ENCODE data around the gene SLC13A2. TPM values are rescaled to one million over a fixed set of nuclear protein-coding genes. Genes with fewer than 3 reads are reported as not detected.
"Not testable (repeated sequence)": the region's sequence is repeated elsewhere in the genome, so short reads cannot be mapped to it uniquely, and the experiment has no call there.

SLC13A2 gene
- total RNA-seq, 1 experiment from 2014 or later = not detected

- BruUV-seq (replicated peaks) = no TSS peak
- ChIA-PET POLR2A (no interaction called here), CTCF (interaction anchor here (0.8 kb wide), 1 partner anchor 289 kb away, joined by 3 read pairs; no protein-coding TSS in a partner anchor)
- Histone ChIP-seq H3K27me3 (ENCODE audit: control insufficient read depth, insufficient read depth, low read length) (peaks cover 8% of the 10 kb centered on the region; the same call in 1 of the 2 replicates), H3K4me3 (ENCODE audit: low read depth in 2 of 2, low read length in 2 of 2) (no peak overlapping the region), H3K27ac (ENCODE audit: low read length) (no peak overlapping the region), H3K9me3 (ENCODE audit: control insufficient read depth, insufficient read depth, low read depth, low read length) (no peaks in the 10 kb centered on the region), H3K36me3 (ENCODE audit: control insufficient read depth, insufficient read depth, low read length) (no peaks in the 10 kb centered on the region), H3K4me1 (ENCODE audit: control insufficient read depth, insufficient read depth, low read length) (no peaks in the 10 kb centered on the region)
- intact Hi-C loops (cut with micrococcal nuclease; ENCODE audit: unreplicated experiment) (no loop called here), in situ Hi-C loops (cut with HindIII; ENCODE audit: low pct_unique_long_range_greater_than_20kb, low sequenced_read_pairs) (no loop called here)
- TF ChIP-seq SIN3A (IDR thresholded peaks at IDR 0.05; ENCODE audit: borderline replicate concordance, insufficient read depth, low read depth, low read length) (no peak), TCF7L2 (IDR thresholded peaks at IDR 0.05; ENCODE audit: low read depth, low read length) (no peak), CTCF (IDR thresholded peaks at IDR 0.05) (no peak), REST (IDR thresholded peaks at IDR 0.05; ENCODE audit: insufficient read depth in 1 of 2, low read depth in 2 of 2, low read length in 1 of 2) (no peak), POLR2AphosphoS5 (IDR thresholded peaks at IDR 0.05; ENCODE audit: low read depth, low read length) (no peak)
- ATAC-seq (no peak), DNase-seq (ENCODE audit: low read depth, low spot score) (no peak)
These were observed 23.6 kb upstream of the SLC13A2 start for GRCh38 chr17:28449859-28450258.

- ATAC-seq (no peak), DNase-seq (ENCODE audit: low read depth, low spot score) (no peak)
- Histone ChIP-seq H3K36me3 (ENCODE audit: control insufficient read depth, insufficient read depth, low read length) (no peaks in the 10 kb centered on the region), H3K9me3 (ENCODE audit: control insufficient read depth, insufficient read depth, low read depth, low read length) (no peaks in the 10 kb centered on the region), H3K4me3 (ENCODE audit: low read depth in 2 of 2, low read length in 2 of 2) (no peak overlapping the region), H3K27me3 (ENCODE audit: control insufficient read depth, insufficient read depth, low read length) (no peaks in the 10 kb centered on the region), H3K27ac (ENCODE audit: low read length) (no peak overlapping the region), H3K4me1 (ENCODE audit: control insufficient read depth, insufficient read depth, low read length) (no peaks in the 10 kb centered on the region)
- CTCF ChIA-PET = no interaction called here
- POLR2A ChIA-PET = interaction anchor here (0.6 kb wide), 1 partner anchor 8 kb away, joined by 9 read pairs; no protein-coding TSS in a partner anchor
- intact Hi-C loops (cut with micrococcal nuclease; ENCODE audit: unreplicated experiment) = no loop called here
- in situ Hi-C loops (cut with HindIII; ENCODE audit: low pct_unique_long_range_greater_than_20kb, low sequenced_read_pairs) = no loop called here
- BruUV-seq (replicated peaks) = no TSS peak
- no peak for TF ChIP-seq SIN3A (IDR thresholded peaks at IDR 0.05; ENCODE audit: borderline replicate concordance, insufficient read depth, low read depth, low read length)
- TF ChIP-seq REST (IDR thresholded peaks at IDR 0.05; ENCODE audit: insufficient read depth in 1 of 2, low read depth in 2 of 2, low read length in 1 of 2) = no peak
- TF ChIP-seq CTCF (IDR thresholded peaks at IDR 0.05) = no peak
- no peak for TF ChIP-seq POLR2AphosphoS5 (IDR thresholded peaks at IDR 0.05; ENCODE audit: low read depth, low read length)
- no peak for TF ChIP-seq TCF7L2 (IDR thresholded peaks at IDR 0.05; ENCODE audit: low read depth, low read length)
These were observed 15.6 kb upstream of the SLC13A2 start for GRCh38 chr17:28457890-28458289.

GRCh38 chr17:28458881-28459280 lies 14.6 kb upstream of the SLC13A2 start:
- CTCF ChIA-PET; H3K27ac ChIP-seq (ENCODE audit: low read length); H3K4me1 ChIP-seq (ENCODE audit: control insufficient read depth, insufficient read depth, low read length); in situ Hi-C loops (cut with HindIII; ENCODE audit: low pct_unique_long_range_greater_than_20kb, low sequenced_read_pairs); intact Hi-C loops (cut with micrococcal nuclease; ENCODE audit: unreplicated experiment); H3K4me3 ChIP-seq (ENCODE audit: low read depth in 2 of 2, low read length in 2 of 2); H3K27me3 ChIP-seq (ENCODE audit: control insufficient read depth, insufficient read depth, low read length); POLR2A ChIA-PET; ATAC-seq; BruUV-seq (replicated peaks); H3K36me3 ChIP-seq (ENCODE audit: control insufficient read depth, insufficient read depth, low read length); H3K9me3 ChIP-seq (ENCODE audit: control insufficient read depth, insufficient read depth, low read depth, low read length); DNase-seq (ENCODE audit: low read depth, low spot score): not testable (repeated sequence)
